IMR-90 (cell line): ENCODE data around the gene FLRT1. TPM values are rescaled to one million over a fixed set of nuclear protein-coding genes. Genes with fewer than 3 reads are reported as not detected.

ENCODE experiments used
- ATAC-seq: fragments of 200-7000 bp; cut with Tn5 transposase; 2 replicates; pipeline ENCODE4 v1.9.1; 2020; ENCODE audit warnings: low read depth, mild to moderate bottlenecking, moderate library complexity
- BruUV-seq: library from RNA; stranded (reverse); fragments of 400-500 nt; replicated peaks from 2 replicates; lab custom pipeline; 2021; lab: Mats Ljungman, UMichigan
- CTCF ChIA-PET: fragments of 300-600 bp; formaldehyde crosslinking; extraction: SDS; loops from one replicate; lab custom pipeline; 2021; ENCODE audit warnings: antibody characterized with exemption; lab: Yijun Ruan, JAX
- POLR2A ChIA-PET: fragments of 300-600 bp; sonication (Branson Sonifier 250); formaldehyde crosslinking; loops from one replicate; lab custom pipeline; 2022; ENCODE audit warnings: antibody characterized with exemption; ENCODE audit not compliant: unreplicated experiment; lab: Charles Lee
- DNase-seq: peaks from one replicate; pipeline ENCODE4 v3.0.0; 2013
- H2AFZ ChIP-seq: replicated peaks from 2 replicates; pipeline ENCODE3; 2013; ENCODE audit warnings: low read length, mild to moderate bottlenecking; ENCODE audit not compliant: poor library complexity
- H2AK5ac ChIP-seq: 2 replicates; pipeline ENCODE4 v1.6.1; 2013; ENCODE audit warnings: low read depth, low read length, inconsistent platforms
- H2AK9ac ChIP-seq: replicated peaks from 2 replicates; pipeline ENCODE3; 2013; ENCODE audit warnings: mild to moderate bottlenecking, low read depth, low read length, moderate library complexity; ENCODE audit not compliant: poor library complexity
- H2BK120ac ChIP-seq: 2 replicates; pipeline ENCODE4 v1.6.1; 2013; ENCODE audit warnings: low read depth, low read length, inconsistent platforms
- H2BK15ac ChIP-seq: 3 replicates; pipeline ENCODE4 v1.6.1; 2013; ENCODE audit warnings: low read depth, low read length, inconsistent platforms
- H2BK20ac ChIP-seq: 2 replicates; pipeline ENCODE4 v1.6.1; 2013; ENCODE audit warnings: low read depth, mild to moderate bottlenecking, inconsistent platforms, low read length, moderate library complexity
- H2BK5ac ChIP-seq: 2 replicates; pipeline ENCODE4 v1.6.1; 2013; ENCODE audit warnings: mild to moderate bottlenecking, low read depth, low read length, inconsistent platforms; ENCODE audit not compliant: poor library complexity, severe bottlenecking
- H3K14ac ChIP-seq: replicated peaks from 2 replicates; pipeline ENCODE4 v1.6.1; 2013; ENCODE audit warnings: low read depth, low read length, inconsistent platforms
- H3K18ac ChIP-seq: 2 replicates; pipeline ENCODE4 v1.6.1; 2013; ENCODE audit warnings: low read depth, low read length, control low read depth
- H3K23ac ChIP-seq: 2 replicates; pipeline ENCODE4 v1.6.1; 2013; ENCODE audit warnings: low read depth, low read length, inconsistent platforms
- H3K27ac ChIP-seq: 2 replicates; pipeline ENCODE4 v1.5.1; 2013; ENCODE audit warnings: mild to moderate bottlenecking, control low read depth, low read length; ENCODE audit not compliant: insufficient read depth
- H3K27me3 ChIP-seq: 2 replicates; pipeline ENCODE4 v1.6.1; 2013; ENCODE audit warnings: low read length; ENCODE audit not compliant: control insufficient read depth, insufficient read depth
- H3K36me3 ChIP-seq: 2 replicates; pipeline ENCODE4 v1.6.1; 2013; ENCODE audit warnings: low read length, mixed read lengths; ENCODE audit not compliant: control insufficient read depth, insufficient read depth
- H3K4ac ChIP-seq: 2 replicates; pipeline ENCODE4 v1.6.1; 2013; ENCODE audit warnings: low read depth, low read length, inconsistent platforms
- H3K4me1 ChIP-seq: 2 replicates; pipeline ENCODE4 v1.6.1; 2013; ENCODE audit warnings: low read length, mixed read lengths; ENCODE audit not compliant: control insufficient read depth, insufficient read depth
- H3K4me2 ChIP-seq: 2 replicates; pipeline ENCODE4 v1.6.1; 2013; ENCODE audit warnings: low read depth, mild to moderate bottlenecking, control low read depth, low read length, moderate library complexity
- H3K4me3 ChIP-seq: 2 replicates; pipeline ENCODE4 v1.5.1; 2013; ENCODE audit warnings: low read depth, mild to moderate bottlenecking, control low read depth, low read length, moderate library complexity; ENCODE audit not compliant: insufficient read depth
- H3K56ac ChIP-seq: 2 replicates; pipeline ENCODE4 v1.6.1; 2013; ENCODE audit warnings: low read length, inconsistent platforms; ENCODE audit not compliant: insufficient read depth; ENCODE audit errors: extremely low read depth
- H3K79me1 ChIP-seq, 2 experiments: 2 replicates each; pipeline ENCODE4 v1.6.1; 2013; ENCODE audit warnings: low read length in 2 of 2, inconsistent platforms in 1 of 2, low read depth in 1 of 2
- H3K9ac ChIP-seq: 2 replicates; pipeline ENCODE4 v1.6.1; 2013; ENCODE audit warnings: low read depth, low read length, control low read depth
- H3K9me1 ChIP-seq: 2 replicates; pipeline ENCODE4 v1.6.1; 2013; ENCODE audit warnings: low read length, inconsistent platforms; ENCODE audit not compliant: insufficient read depth
- H3K9me3 ChIP-seq: 2 replicates; pipeline ENCODE4 v1.6.1; 2013; ENCODE audit warnings: low read length; ENCODE audit not compliant: control insufficient read depth, insufficient read depth
- H4K20me1 ChIP-seq: 2 replicates; pipeline ENCODE4 v1.6.1; 2013; ENCODE audit warnings: low read length, inconsistent platforms; ENCODE audit not compliant: insufficient read depth
- H4K5ac ChIP-seq: 2 replicates; pipeline ENCODE4 v1.6.1; 2013; ENCODE audit warnings: mild to moderate bottlenecking, low read depth, low read length, control low read depth
- H4K8ac ChIP-seq, 2 experiments: 2 replicates each; pipeline ENCODE4 v1.6.1; 2013; ENCODE audit warnings: low read depth in 2 of 2, low read length in 2 of 2, control low read depth in 1 of 2, inconsistent platforms in 1 of 2
- H4K91ac ChIP-seq: 2 replicates; pipeline ENCODE4 v1.6.1; 2013; ENCODE audit warnings: low read depth, low read length, inconsistent platforms; ENCODE audit not compliant: insufficient read depth
- BHLHE40 ChIP-seq: fragments of 150-350 bp; IDR thresholded peaks from 2 replicates; pipeline ENCODE4 v1.6.1; 2016; ENCODE audit warnings: mild to moderate bottlenecking, low read depth, low read length
- CEBPB ChIP-seq: IDR thresholded peaks from 2 replicates; pipeline ENCODE4 v1.6.1; 2012; ENCODE audit warnings: low read depth, low read length, improper control_type of control experiment
- CHD1 ChIP-seq: IDR thresholded peaks from 2 replicates; pipeline ENCODE4 v1.6.1; 2012; ENCODE audit warnings: low read depth, low read length, improper control_type of control experiment
- CTCF ChIP-seq: conservative IDR thresholded peaks from 2 replicates; pipeline ENCODE4 v1.5.1; 2012; ENCODE audit warnings: mild to moderate bottlenecking, low read depth, low read length, improper control_type of control experiment
- ELK1 ChIP-seq: fragments of 150-350 bp; IDR thresholded peaks from 2 replicates; pipeline ENCODE4 v1.6.1; 2016; ENCODE audit warnings: low read depth, mild to moderate bottlenecking, low read length, moderate library complexity, borderline replicate concordance
- FOS ChIP-seq: fragments of 150-350 bp; IDR thresholded peaks from 2 replicates; pipeline ENCODE4 v1.6.1; 2016; ENCODE audit warnings: low read depth, low read length
- MAFK ChIP-seq: IDR thresholded peaks from 2 replicates; pipeline ENCODE4 v1.6.1; 2012; ENCODE audit warnings: low read depth, low read length, improper control_type of control experiment
- MAZ ChIP-seq: IDR thresholded peaks from 2 replicates; pipeline ENCODE4 v1.6.1; 2012; ENCODE audit warnings: low read depth, mild to moderate bottlenecking, low read length, improper control_type of control experiment, moderate library complexity, borderline replicate concordance
- NFE2L2 ChIP-seq: fragments of 150-350 bp; IDR thresholded peaks from 2 replicates; pipeline ENCODE4 v1.6.1; 2016; ENCODE audit warnings: low read depth, mild to moderate bottlenecking, low read length
- POLR2A ChIP-seq: IDR thresholded peaks from 2 replicates; pipeline ENCODE4 v1.6.1; 2012; ENCODE audit warnings: mild to moderate bottlenecking, low read depth, low read length
- RAD21 ChIP-seq: IDR thresholded peaks from 2 replicates; pipeline ENCODE4 v1.6.1; 2012; ENCODE audit warnings: low read length, improper control_type of control experiment
- RFX5 ChIP-seq: IDR thresholded peaks from 2 replicates; pipeline ENCODE4 v1.8.0; 2012; ENCODE audit warnings: low read depth, mild to moderate bottlenecking, low read length, moderate library complexity
- SMC3 ChIP-seq: fragments of 150-350 bp; IDR thresholded peaks from 2 replicates; pipeline ENCODE4 v1.6.1; 2016; ENCODE audit warnings: low read depth, mild to moderate bottlenecking, antibody characterized with exemption, low read length, moderate library complexity
- WGBS, 2 experiments: methylation state at CpG; one replicate each; pipeline versions ENCODE4 v1.1.5 to v1.1.7; 2013; ENCODE audit warnings: missing lambda C conversion rate in 2 of 2; ENCODE audit not compliant: insufficient read length in 1 of 2; ENCODE audit errors: extremely low coverage in 2 of 2; 5-methylcytosine and 5-hydroxymethylcytosine counted together
- dilution Hi-C: fragments of 300-500 bp; cut with HindIII; formaldehyde crosslinking; loops from one replicate; pipeline ENCODE4 v1.14.3; 2018; ENCODE audit warnings: low sequenced_read_pairs; ENCODE audit not compliant: unreplicated experiment
- in situ Hi-C: fragments of 300-500 bp; cut with MboI; formaldehyde crosslinking; loops from 3 replicates; pipeline ENCODE4 v1.14.3; 2019; ENCODE audit warnings: low sequenced_read_pairs, inconsistent platforms, mixed read lengths
- intact Hi-C: fragments of 100-400 bp; cut with micrococcal nuclease; formaldehyde crosslinking; loops from 2 replicates; pipeline ENCODE4 v1.10.0; 2022
- polyA plus RNA-seq, 3 experiments: library from polyadenylated mRNA; depleted of rRNA; stranded (reverse); fragments of >200 nt; gene quantifications; 2 replicates each; pipeline ENCODE4 v1.2.3, GENCODE V29; 2012; ENCODE audit warnings: low replicate concordance in 1 of 3
- total RNA-seq: library from RNA; depleted of rRNA; stranded (reverse); fragments of >200 nt; gene quantifications from 2 replicates; pipeline ENCODE4 v1.2.3, GENCODE V29; 2012

The FLRT1 gene
- total and polyA plus RNA-seq, 2 of the 4 experiments (the other 2 are of a cell fraction) = under 0.01 to 0.07 TPM

- H4K91ac ChIP-seq = no peak overlapping the region
- 80% methylated on average over 2 of the region's 20 CpGs; no CpG with 5 or more reads in 1 of the 2 experiments for WGBS, 2 experiments
- H3K27me3 ChIP-seq = peaks cover 5% of the 10 kb centered on the region; the same call in 1 of the 2 replicates
- no peak overlapping the region for H2BK5ac ChIP-seq
- no peak overlapping the region for H2AFZ ChIP-seq
- BruUV-seq = no TSS peak
- no peak overlapping the region for H3K4me2 ChIP-seq
- ChIA-PET POLR2A (no interaction called here), CTCF (interaction anchor here (0.6 kb wide), 1 partner anchor 19 kb away, joined by 6 read pairs; no protein-coding TSS in a partner anchor)
- no peaks in the 10 kb centered on the region for H3K9me1 ChIP-seq
- no peak overlapping the region for H3K23ac ChIP-seq
- H3K9me3 ChIP-seq = no peaks in the 10 kb centered on the region
- TF ChIP-seq CHD1 (no peak), ELK1 (no peak), FOS (no peak), CTCF (no peak), NFE2L2 (no peak), MAFK (no peak), SMC3 (no peak), CEBPB (no peak), BHLHE40 (no peak), RFX5 (no peak), RAD21 (no peak), MAZ (no peak), POLR2A (no peak)
- H2BK120ac ChIP-seq = no peak overlapping the region
- no peak overlapping the region for H3K9ac ChIP-seq
- intact Hi-C loops (no loop called here), dilution Hi-C loops (no loop called here), in situ Hi-C loops (no loop called here)
- no peak for DNase-seq
- no peaks in the 10 kb centered on the region for H3K36me3 ChIP-seq
- no peak overlapping the region for H3K14ac ChIP-seq
- no peak overlapping the region for H2BK15ac ChIP-seq
- no peak overlapping the region for H3K4me3 ChIP-seq
- H3K4me1 ChIP-seq = no peaks in the 10 kb centered on the region
- H2AK5ac ChIP-seq = no peak overlapping the region
- no peak overlapping the region for H2BK20ac ChIP-seq
- H3K27ac ChIP-seq = no peak overlapping the region
- no peak overlapping the region for H2AK9ac ChIP-seq
- no peak for ATAC-seq
- no peak overlapping the region for H3K56ac ChIP-seq
- H3K79me1 ChIP-seq = no peaks in the 10 kb centered on the region
- no peak overlapping the region for H4K5ac ChIP-seq
- no peak overlapping the region for H3K18ac ChIP-seq
- H3K4ac ChIP-seq = no peak overlapping the region
- no peak overlapping the region for H4K8ac ChIP-seq
- H4K20me1 ChIP-seq = peaks cover 3% of the 10 kb centered on the region
Measured at GRCh38 chr11:64068705-64069400, 33.1 kb downstream of the FLRT1 start.
